Neural cell (in vitro differentiated cells): ENCODE measurements around the gene ITPR2. TPM values are rescaled to one million over a fixed set of nuclear protein-coding genes. Genes with fewer than 3 reads are reported as not detected.

ENCODE experiments used
- H2AFZ ChIP-seq: fragments of 200-600, 300-800 bp; sonication (generic), shearing (Covaris generic); 2 replicates; pipeline ENCODE4 v1.6.0; 2014; ENCODE audit warnings: low read depth, mild to moderate bottlenecking, antibody characterized with exemption, low read length, moderate library complexity
- H3F3A ChIP-seq: fragments of 200-600 bp; shearing (Covaris generic); 2 replicates; pipeline ENCODE4 v1.6.1; 2016; ENCODE audit warnings: mild to moderate bottlenecking, moderate library complexity, mixed read lengths, antibody characterized with exemption, low read length; ENCODE audit not compliant: insufficient read depth, poor library complexity, severe bottlenecking
- H3K27ac ChIP-seq: fragments of 200-600, 300-800 bp; sonication (generic), shearing (Covaris generic); 2 replicates; pipeline ENCODE4 v1.5.1; 2014; ENCODE audit warnings: mild to moderate bottlenecking, low read length, moderate library complexity
- H3K27me3 ChIP-seq: fragments of 300-800, 200-600 bp; sonication (generic), shearing (Covaris generic); 2 replicates; pipeline ENCODE4 v1.6.0; 2014; ENCODE audit warnings: mild to moderate bottlenecking, low read depth, low read length, moderate library complexity; ENCODE audit not compliant: insufficient read depth
- H3K36me3 ChIP-seq: fragments of 300-800, 200-600 bp; sonication (generic), shearing (Covaris generic); 2 replicates; pipeline ENCODE4 v1.5.1; 2014; ENCODE audit warnings: mild to moderate bottlenecking, antibody characterized with exemption, low read length, moderate library complexity; ENCODE audit not compliant: insufficient read depth
- H3K4me2 ChIP-seq: fragments of 300-800, 200-600 bp; sonication (generic), shearing (Covaris generic); 2 replicates; pipeline ENCODE4 v1.6.0; 2014; ENCODE audit warnings: mild to moderate bottlenecking, low read length
- H3K4me3 ChIP-seq: fragments of 300-800, 200-600 bp; sonication (generic), shearing (Covaris generic); 2 replicates; pipeline ENCODE4 v1.5.1; 2014; ENCODE audit warnings: mild to moderate bottlenecking, low read length, moderate library complexity
- H3K79me2 ChIP-seq: fragments of 200-600 bp; shearing (Covaris generic); replicated peaks from 2 replicates; pipeline ENCODE4 v1.6.0; 2014; ENCODE audit warnings: mild to moderate bottlenecking, low read length, moderate library complexity; ENCODE audit not compliant: insufficient read depth
- H3K9ac ChIP-seq: fragments of 300-800, 200-600 bp; sonication (generic), shearing (Covaris generic); 2 replicates; pipeline ENCODE4 v1.6.1; 2016; ENCODE audit warnings: mild to moderate bottlenecking, low read length, mixed read lengths
- H3K9me2 ChIP-seq: fragments of 200-600 bp; shearing (Covaris generic); 2 replicates; pipeline ENCODE4 v1.6.1; 2016; ENCODE audit warnings: mild to moderate bottlenecking, low read length, mixed read lengths; ENCODE audit not compliant: insufficient read depth
- H3K9me3 ChIP-seq: fragments of 200-600, 300-800 bp; sonication (generic), shearing (Covaris generic); 2 replicates; pipeline ENCODE4 v1.6.1; 2016; ENCODE audit warnings: mild to moderate bottlenecking, mixed run types, low read length, moderate library complexity, mixed read lengths
- H4K20me1 ChIP-seq: fragments of 200-600 bp; shearing (Covaris generic); 2 replicates; pipeline ENCODE4 v1.6.1; 2016; ENCODE audit warnings: mild to moderate bottlenecking, mixed run types; ENCODE audit not compliant: insufficient read depth
- CTCF ChIP-seq: fragments of 450-650 bp; IDR thresholded peaks from 2 replicates; pipeline ENCODE4 v1.5.1; 2014; ENCODE audit warnings: antibody characterized with exemption, mild to moderate bottlenecking, moderate library complexity; ENCODE audit not compliant: poor library complexity, severe bottlenecking
- EP300 ChIP-seq: fragments of 450-650 bp; conservative IDR thresholded peaks from 2 replicates; pipeline ENCODE4 v1.6.1; 2014; ENCODE audit warnings: antibody characterized with exemption, mild to moderate bottlenecking, moderate library complexity; ENCODE audit not compliant: poor library complexity, severe bottlenecking
- EZH2 ChIP-seq: fragments of 200-600, 300-800 bp; shearing (Covaris generic), sonication (generic); IDR thresholded peaks from 2 replicates; pipeline ENCODE4 v1.6.1; 2014; ENCODE audit warnings: antibody characterized with exemption, low read length, borderline replicate concordance, mild to moderate bottlenecking; ENCODE audit not compliant: insufficient read depth, poor library complexity, severe bottlenecking
- MXI1 ChIP-seq: fragments of 450-650 bp; conservative IDR thresholded peaks from 2 replicates; pipeline ENCODE4 v1.6.1; 2014; ENCODE audit warnings: antibody characterized with exemption, mild to moderate bottlenecking; ENCODE audit not compliant: poor library complexity, severe bottlenecking
- POLR2AphosphoS5 ChIP-seq: IDR thresholded peaks from 2 replicates; pipeline ENCODE4 v1.6.1; 2012
- RAD21 ChIP-seq: fragments of 450-650 bp; conservative IDR thresholded peaks from 2 replicates; pipeline ENCODE4 v1.6.1; 2014; ENCODE audit warnings: antibody characterized with exemption, mild to moderate bottlenecking, moderate library complexity
- SMC3 ChIP-seq: fragments of 450-650 bp; conservative IDR thresholded peaks from 2 replicates; pipeline ENCODE4 v1.6.1; 2014; ENCODE audit warnings: antibody characterized with exemption, mild to moderate bottlenecking, moderate library complexity; ENCODE audit not compliant: poor library complexity
- polyA plus RNA-seq: library from polyadenylated mRNA; depleted of rRNA; stranded (reverse); fragments of >200 nt; gene quantifications from 2 replicates; pipeline ENCODE4 v1.2.3, GENCODE V29; 2014
- TF ChIP-seq, protein P1 (sequence below): IDR thresholded peaks from 2 replicates; pipeline ENCODE4 v1.6.1; 2012; ENCODE audit warnings: borderline replicate concordance

Gene ITPR2
- polyA plus RNA-seq, 1 donor from 2014 or later = 2.0 TPM

DNA sequence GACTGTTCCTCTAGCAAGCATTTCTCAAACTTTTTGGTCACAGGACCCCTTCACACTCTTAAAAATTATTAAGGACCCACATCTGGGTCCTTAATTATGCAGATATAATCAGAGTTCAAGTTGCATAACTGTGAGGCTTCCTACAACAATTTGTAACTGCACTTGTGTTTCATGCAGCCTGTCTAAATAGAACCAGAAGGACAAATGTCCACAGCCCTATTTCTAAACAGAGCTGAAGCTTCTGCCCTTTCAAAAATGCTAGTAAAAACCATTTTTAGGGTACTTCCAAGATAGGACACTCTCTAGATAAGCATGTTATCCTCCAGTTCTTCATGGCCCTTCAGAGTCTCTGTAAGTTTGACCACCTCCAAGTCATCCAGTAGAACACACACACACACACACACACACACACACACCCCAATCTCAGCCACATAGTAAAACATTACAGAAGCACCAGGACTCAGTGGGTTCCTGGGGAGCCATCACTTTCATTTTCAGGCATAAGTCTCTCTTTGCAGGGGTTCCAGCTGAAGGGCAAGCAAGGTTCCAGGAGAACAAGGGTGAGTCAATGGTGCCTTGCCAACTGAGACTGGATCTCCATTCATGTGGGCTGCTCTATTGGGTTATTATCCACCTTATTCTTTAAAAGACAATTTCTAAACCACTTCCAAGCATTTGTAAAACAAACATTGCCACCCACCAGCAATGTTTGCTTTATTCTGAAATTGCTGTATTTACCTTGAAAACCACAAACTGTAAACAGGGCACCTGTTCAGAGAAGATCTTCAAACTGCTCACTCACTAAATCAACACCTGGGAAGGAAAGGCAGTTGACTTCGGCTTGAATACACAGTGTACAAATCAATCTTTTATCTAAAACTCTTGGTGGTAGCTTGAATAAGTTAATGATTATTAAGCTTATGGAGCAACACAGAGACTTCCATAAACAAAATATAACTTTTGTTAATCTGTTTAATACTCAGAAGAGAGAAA lies 64.1 kb downstream of the ITPR2 start:
- H3K4me3 ChIP-seq = no peak overlapping the region
- no peak overlapping the region for H3K9ac ChIP-seq
- no peak overlapping the region for H3K27ac ChIP-seq
- no peaks in the 10 kb centered on the region for H3K27me3 ChIP-seq
- no peaks in the 10 kb centered on the region for H3K36me3 ChIP-seq
- TF ChIP-seq EP300 = no peak
- no peak overlapping the region for H3K4me2 ChIP-seq
- no peaks in the 10 kb centered on the region for H3F3A ChIP-seq
- H3K79me2 ChIP-seq = no peaks in the 10 kb centered on the region
- H3K9me3 ChIP-seq = no peaks in the 10 kb centered on the region
- no peaks in the 10 kb centered on the region for H3K9me2 ChIP-seq
- H2AFZ ChIP-seq = no peak overlapping the region
- H4K20me1 ChIP-seq = no peaks in the 10 kb centered on the region

DNA sequence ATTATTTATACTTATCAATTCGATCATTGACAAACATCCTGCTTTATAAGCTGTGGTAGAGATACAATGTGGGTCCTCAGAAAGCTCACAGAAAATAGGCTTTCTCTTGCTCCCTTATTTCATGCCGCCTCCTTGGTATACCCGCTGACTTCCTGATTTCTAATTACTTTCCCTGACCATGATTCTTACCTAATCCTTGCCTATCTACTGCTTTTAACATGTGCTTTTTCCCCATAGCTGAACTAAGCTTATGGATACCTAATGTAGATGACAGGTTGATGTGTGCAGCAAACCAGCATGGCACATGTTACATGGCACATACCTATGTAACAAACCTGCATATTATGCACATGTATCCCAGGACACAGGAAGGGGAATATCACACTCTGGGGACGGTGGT lies 65.1 kb downstream of the ITPR2 start:
- Histone ChIP-seq H4K20me1 (no peaks in the 10 kb centered on the region), H3K36me3 (no peaks in the 10 kb centered on the region), H3K4me3 (no peak overlapping the region), H3F3A (no peaks in the 10 kb centered on the region), H3K27ac (no peak overlapping the region), H3K27me3 (no peaks in the 10 kb centered on the region), H3K9me3 (no peaks in the 10 kb centered on the region), H3K9ac (no peak overlapping the region), H3K79me2 (no peaks in the 10 kb centered on the region), H3K4me2 (no peak overlapping the region), H3K9me2 (no peaks in the 10 kb centered on the region), H2AFZ (no peak overlapping the region)
- no peak for TF ChIP-seq CTCF
- TF ChIP-seq, protein P1, sequence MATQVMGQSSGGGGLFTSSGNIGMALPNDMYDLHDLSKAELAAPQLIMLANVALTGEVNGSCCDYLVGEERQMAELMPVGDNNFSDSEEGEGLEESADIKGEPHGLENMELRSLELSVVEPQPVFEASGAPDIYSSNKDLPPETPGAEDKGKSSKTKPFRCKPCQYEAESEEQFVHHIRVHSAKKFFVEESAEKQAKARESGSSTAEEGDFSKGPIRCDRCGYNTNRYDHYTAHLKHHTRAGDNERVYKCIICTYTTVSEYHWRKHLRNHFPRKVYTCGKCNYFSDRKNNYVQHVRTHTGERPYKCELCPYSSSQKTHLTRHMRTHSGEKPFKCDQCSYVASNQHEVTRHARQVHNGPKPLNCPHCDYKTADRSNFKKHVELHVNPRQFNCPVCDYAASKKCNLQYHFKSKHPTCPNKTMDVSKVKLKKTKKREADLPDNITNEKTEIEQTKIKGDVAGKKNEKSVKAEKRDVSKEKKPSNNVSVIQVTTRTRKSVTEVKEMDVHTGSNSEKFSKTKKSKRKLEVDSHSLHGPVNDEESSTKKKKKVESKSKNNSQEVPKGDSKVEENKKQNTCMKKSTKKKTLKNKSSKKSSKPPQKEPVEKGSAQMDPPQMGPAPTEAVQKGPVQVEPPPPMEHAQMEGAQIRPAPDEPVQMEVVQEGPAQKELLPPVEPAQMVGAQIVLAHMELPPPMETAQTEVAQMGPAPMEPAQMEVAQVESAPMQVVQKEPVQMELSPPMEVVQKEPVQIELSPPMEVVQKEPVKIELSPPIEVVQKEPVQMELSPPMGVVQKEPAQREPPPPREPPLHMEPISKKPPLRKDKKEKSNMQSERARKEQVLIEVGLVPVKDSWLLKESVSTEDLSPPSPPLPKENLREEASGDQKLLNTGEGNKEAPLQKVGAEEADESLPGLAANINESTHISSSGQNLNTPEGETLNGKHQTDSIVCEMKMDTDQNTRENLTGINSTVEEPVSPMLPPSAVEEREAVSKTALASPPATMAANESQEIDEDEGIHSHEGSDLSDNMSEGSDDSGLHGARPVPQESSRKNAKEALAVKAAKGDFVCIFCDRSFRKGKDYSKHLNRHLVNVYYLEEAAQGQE = no peak
- TF ChIP-seq EZH2 = no peak
- no peak for TF ChIP-seq SMC3
- no peak for TF ChIP-seq POLR2AphosphoS5

- H3K9me2 ChIP-seq = no peaks in the 10 kb centered on the region
- no peak overlapping the region for H3K4me3 ChIP-seq
- no peaks in the 10 kb centered on the region for H4K20me1 ChIP-seq
- H2AFZ ChIP-seq = no peak overlapping the region
- no peaks in the 10 kb centered on the region for H3K27me3 ChIP-seq
- no peak overlapping the region for H3K9ac ChIP-seq
- no peaks in the 10 kb centered on the region for H3K9me3 ChIP-seq
- no peak overlapping the region for H3K27ac ChIP-seq
- no peaks in the 10 kb centered on the region for H3K36me3 ChIP-seq
- no peaks in the 10 kb centered on the region for H3F3A ChIP-seq
- no peak overlapping the region for H3K4me2 ChIP-seq
- no peaks in the 10 kb centered on the region for H3K79me2 ChIP-seq
- TF ChIP-seq EZH2 = no peak
- no peak for TF ChIP-seq EP300
- no peak for TF ChIP-seq SMC3
- TF ChIP-seq, protein P1 = no peak
- TF ChIP-seq CTCF = no peak
- no peak for TF ChIP-seq POLR2AphosphoS5
- no peak for TF ChIP-seq RAD21
- no peak for TF ChIP-seq MXI1
Measured at GRCh38 chr12:26767116-26767515, 65.9 kb downstream of the ITPR2 start.
